H9 (cell line): ENCODE results near the gene BRINP2. TPM values are rescaled to one million over a fixed set of nuclear protein-coding genes. Genes with fewer than 3 reads are reported as not detected.

Source experiments
- DNase-seq: peaks from one replicate; pipeline ENCODE4 v3.0.0-alpha.2; 2017
- H2AFZ ChIP-seq: one replicate; pipeline ENCODE4 v1.6.1; 2013; ENCODE audit warnings: mild to moderate bottlenecking, low read length, control low read depth, moderate library complexity
- H2AK5ac ChIP-seq: 2 replicates; pipeline ENCODE4 v1.6.1; 2013; ENCODE audit warnings: low read length, control low read depth, mixed read lengths; ENCODE audit not compliant: insufficient read length
- H2BK120ac ChIP-seq: one replicate; pipeline ENCODE4 v1.6.1; 2013; ENCODE audit warnings: low read depth, mild to moderate bottlenecking, low read length, control low read depth, inconsistent platforms; ENCODE audit not compliant: poor library complexity, severe bottlenecking
- H2BK12ac ChIP-seq: 2 replicates; pipeline ENCODE4 v1.6.1; 2013; ENCODE audit warnings: low read length, control low read depth, mixed read lengths, low read depth; ENCODE audit not compliant: insufficient read length
- H2BK15ac ChIP-seq: 2 replicates; pipeline ENCODE4 v1.6.1; 2013; ENCODE audit warnings: low read depth, low read length, control low read depth
- H2BK20ac ChIP-seq: one replicate; pipeline ENCODE4 v1.6.1; 2013; ENCODE audit warnings: low read depth, mild to moderate bottlenecking, low read length, control low read depth, inconsistent platforms; ENCODE audit not compliant: poor library complexity, severe bottlenecking
- H2BK5ac ChIP-seq: 2 replicates; pipeline ENCODE4 v1.6.1; 2013; ENCODE audit warnings: low read length, control low read depth, mixed read lengths; ENCODE audit not compliant: insufficient read length
- H3K14ac ChIP-seq: 2 replicates; pipeline ENCODE4 v1.6.1; 2013; ENCODE audit warnings: low read length, control low read depth; ENCODE audit not compliant: insufficient read depth
- H3K18ac ChIP-seq: 2 replicates; pipeline ENCODE4 v1.6.1; 2013; ENCODE audit warnings: low read depth, mild to moderate bottlenecking, mixed read lengths, low read length, control low read depth; ENCODE audit not compliant: insufficient read length
- H3K23ac ChIP-seq: 2 replicates; pipeline ENCODE4 v1.6.1; 2013; ENCODE audit warnings: low read length, control low read depth, mixed read lengths, low read depth; ENCODE audit not compliant: insufficient read length
- H3K23me2 ChIP-seq: 2 replicates; pipeline ENCODE4 v1.6.1; 2013; ENCODE audit warnings: low read depth, mild to moderate bottlenecking, mixed read lengths, low read length, control low read depth; ENCODE audit not compliant: insufficient read length, poor library complexity, severe bottlenecking
- H3K27ac ChIP-seq: 2 replicates; pipeline ENCODE4 v1.5.1; 2013; ENCODE audit warnings: low read length, control low read depth, mixed read lengths, low read depth; ENCODE audit not compliant: insufficient read length
- H3K27me3 ChIP-seq: 2 replicates; pipeline ENCODE4 v1.6.1; 2013; ENCODE audit warnings: low read length, control low read depth, inconsistent platforms; ENCODE audit not compliant: insufficient read depth
- H3K4ac ChIP-seq: 2 replicates; pipeline ENCODE4 v1.6.1; 2013; ENCODE audit warnings: low read depth, mild to moderate bottlenecking, control low read depth, inconsistent platforms, low read length, moderate library complexity
- H3K4me1 ChIP-seq: 2 replicates; pipeline ENCODE4 v1.6.1; 2013; ENCODE audit warnings: low read length, control low read depth, inconsistent platforms; ENCODE audit not compliant: insufficient read depth
- H3K4me2 ChIP-seq: 2 replicates; pipeline ENCODE4 v1.6.1; 2013; ENCODE audit warnings: low read length, control low read depth, mixed read lengths; ENCODE audit not compliant: insufficient read length, insufficient read depth
- H3K56ac ChIP-seq: 2 replicates; pipeline ENCODE4 v1.6.1; 2013; ENCODE audit warnings: low read depth, mild to moderate bottlenecking, mixed read lengths, low read length, control low read depth; ENCODE audit not compliant: insufficient read length
- H3K79me1 ChIP-seq: 2 replicates; pipeline ENCODE4 v1.6.1; 2013; ENCODE audit warnings: low read depth, mild to moderate bottlenecking, moderate library complexity, low read length, control low read depth, inconsistent platforms; ENCODE audit not compliant: insufficient read depth, poor library complexity, severe bottlenecking
- H3K79me2 ChIP-seq: 2 replicates; pipeline ENCODE4 v1.6.1; 2013; ENCODE audit warnings: low read length, control low read depth, inconsistent platforms; ENCODE audit not compliant: insufficient read depth
- H3K9ac ChIP-seq: 2 replicates; pipeline ENCODE4 v1.6.1; 2013; ENCODE audit warnings: low read length, control low read depth, mixed read lengths; ENCODE audit not compliant: insufficient read length; ENCODE audit errors: extremely low read depth
- H3K9me3 ChIP-seq: one replicate; pipeline ENCODE4 v1.6.1; 2013; ENCODE audit warnings: low read depth, low read length, inconsistent platforms; ENCODE audit not compliant: control insufficient read depth
- H3T11ph ChIP-seq: one replicate; pipeline ENCODE4 v1.6.1; 2013; ENCODE audit warnings: mild to moderate bottlenecking, low read length, control low read depth, inconsistent platforms
- H4K20me1 ChIP-seq: one replicate; pipeline ENCODE4 v1.6.1; 2013; ENCODE audit not compliant: control insufficient read depth, insufficient read length, insufficient read depth
- H4K5ac ChIP-seq: 2 replicates; pipeline ENCODE4 v1.6.1; 2013; ENCODE audit warnings: low read depth, mild to moderate bottlenecking, mixed read lengths, low read length, control low read depth; ENCODE audit not compliant: insufficient read length
- H4K8ac ChIP-seq: replicated peaks from 2 replicates; pipeline ENCODE4 v1.6.1; 2013; ENCODE audit warnings: low read length, control low read depth, mixed read lengths, low read depth; ENCODE audit not compliant: insufficient read length
- H4K91ac ChIP-seq: 2 replicates; pipeline ENCODE4 v1.6.1; 2013; ENCODE audit warnings: low read depth, mild to moderate bottlenecking, moderate library complexity, mixed read lengths, low read length, control low read depth; ENCODE audit not compliant: insufficient read length
- H3K27ac Mint-ChIP-seq, 3 experiments: 2 replicates in 2 of 3; 3 replicates in 1 of 3; pipeline ENCODE4 v1.8.0; 2020 to 2021; ENCODE audit warnings: mixed read lengths in 3 of 3, mild to moderate bottlenecking in 1 of 3, moderate library complexity in 1 of 3
- H3K27me3 Mint-ChIP-seq: 2 replicates; pipeline ENCODE4 v1.8.0; 2021; ENCODE audit warnings: low read depth, mild to moderate bottlenecking, moderate library complexity, mixed read lengths
- H3K36me3 Mint-ChIP-seq, 3 experiments: 2 replicates in 2 of 3; 3 replicates in 1 of 3; pipeline ENCODE4 v1.8.0; 2020 to 2021; ENCODE audit warnings: low read depth in 3 of 3, mixed read lengths in 3 of 3; ENCODE audit not compliant: insufficient read depth in 1 of 3
- H3K4me1 Mint-ChIP-seq, 2 experiments: 2 replicates each; pipeline ENCODE4 v1.8.0; 2020; ENCODE audit warnings: mixed read lengths in 2 of 2
- H3K4me3 Mint-ChIP-seq, 2 experiments: 2 replicates in 1 of 2; 3 replicates in 1 of 2; pipeline ENCODE4 v1.8.0; 2020 to 2021; ENCODE audit warnings: mild to moderate bottlenecking in 2 of 2, mixed read lengths in 2 of 2, moderate library complexity in 1 of 2
- H3K9me3 Mint-ChIP-seq, 2 experiments: 2 replicates in 1 of 2; 3 replicates in 1 of 2; pipeline ENCODE4 v1.8.0; 2020; ENCODE audit warnings: mild to moderate bottlenecking in 2 of 2, mixed read lengths in 2 of 2, moderate library complexity in 1 of 2
- CTCF ChIP-seq: fragments of 200-600 bp; sonication (generic); conservative IDR thresholded peaks from 3 replicates; pipeline ENCODE4 v1.8.0; 2021; ENCODE audit warnings: antibody characterized with exemption, mild to moderate bottlenecking
- WGBS: extraction: QIAGEN DNeasy Blood & Tissue Kit; methylation state at CpG from one replicate; pipeline ENCODE4 v1.1.7; 2013; ENCODE audit warnings: missing lambda C conversion rate, low lambda C conversion rate, mixed read lengths; ENCODE audit not compliant: insufficient read length; ENCODE audit errors: extremely low coverage; 5-methylcytosine and 5-hydroxymethylcytosine counted together
- total RNA-seq: library from RNA; stranded (reverse); gene quantifications from 2 replicates; pipeline ENCODE4 v1.2.1, GENCODE V29; 2021

BRINP2 gene
- total RNA-seq, 1 experiment from 2014 or later, result not detected

DNA sequence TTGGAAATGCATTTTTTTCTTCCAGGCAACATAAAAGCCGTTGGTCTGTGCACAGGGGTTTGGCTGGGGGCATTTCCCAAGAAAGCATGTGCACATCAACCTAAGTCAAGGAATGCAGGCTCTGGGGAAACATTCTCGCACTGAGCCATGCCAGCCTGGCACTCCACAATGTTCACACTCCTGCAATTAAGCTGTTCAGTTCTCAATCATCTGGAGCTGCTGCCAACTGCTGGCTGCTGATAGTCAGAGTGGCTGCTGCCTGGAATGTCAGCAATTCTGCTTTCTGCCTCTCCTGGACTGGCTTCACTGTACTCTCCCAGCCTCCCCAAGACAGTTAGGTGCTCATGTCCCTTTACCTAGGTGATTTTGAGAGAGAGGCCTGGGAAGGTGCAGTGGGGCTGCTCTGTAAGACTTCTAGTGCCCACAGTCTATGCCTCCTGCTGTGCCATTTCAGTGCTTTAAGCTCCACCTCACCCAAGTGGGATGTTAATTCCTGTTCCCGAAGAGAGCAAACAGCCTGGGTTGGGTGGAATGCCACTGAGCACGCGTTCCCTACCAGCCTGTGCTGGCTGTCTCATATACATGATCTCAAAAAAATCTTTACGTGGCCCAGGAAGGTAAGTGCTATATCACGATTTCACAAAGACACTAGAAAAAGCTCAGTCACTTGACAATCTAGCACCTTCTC, 131.7 kb downstream of the BRINP2 start:
- Histone ChIP-seq H3K23ac (no peak overlapping the region), H2BK12ac (no peak overlapping the region), H3K79me1 (no peaks in the 10 kb centered on the region), H3K27ac (no peak overlapping the region), H2AK5ac (no peak overlapping the region), H3K9me3 (no peaks in the 10 kb centered on the region), H2BK120ac (no peak overlapping the region), H3K79me2 (no peaks in the 10 kb centered on the region), H3K27me3 (no peaks in the 10 kb centered on the region), H3K4ac (no peak overlapping the region), H3T11ph (no peak overlapping the region), H2BK20ac (no peak overlapping the region), H2AFZ (no peak overlapping the region), H4K8ac (no peak overlapping the region), H3K14ac (no peak overlapping the region), H4K20me1 (no peaks in the 10 kb centered on the region), H2BK15ac (no peak overlapping the region), H4K5ac (no peak overlapping the region), H2BK5ac (no peak overlapping the region), H3K4me2 (no peak overlapping the region), H3K18ac (no peak overlapping the region), H4K91ac (no peak overlapping the region), H3K4me1 (no peaks in the 10 kb centered on the region), H3K23me2 (no peaks in the 10 kb centered on the region), H3K9ac (no peak overlapping the region), H3K56ac (no peak overlapping the region)
- H3K27me3 Mint-ChIP-seq, result no peaks in the 10 kb centered on the region; the same call in 1 of the 2 replicates
- H3K4me1 Mint-ChIP-seq, result peaks cover 6 to 9% of the 10 kb centered on the region in 2 experiments
- no peak overlapping the region for H3K27ac Mint-ChIP-seq
- no peaks in the 10 kb centered on the region for H3K9me3 Mint-ChIP-seq
- no peak overlapping the region for H3K4me3 Mint-ChIP-seq
- no CpG with 5 or more reads among the region's 7 CpGs for WGBS
- TF ChIP-seq CTCF, result no peak
- DNase-seq, result no peak
- no peaks in the 10 kb centered on the region for H3K36me3 Mint-ChIP-seq
